ENCODE data around the gene AP5Z1. TPM values are rescaled to one million over a fixed set of nuclear protein-coding genes. Genes with fewer than 3 reads are reported as not detected.

The AP5Z1 gene
- polyA plus RNA-seq, result 37.7 TPM

GRCh38 chr7:4775250-4775847 lies at the start of gene AP5Z1:
AP5Z1 (plus strand) TSS chr7:4775623; CDS start chr7:4775716, 93 bp downstream.
- peak within 1 kb of the TSS; percentile 95 to 100 (median 98) for H3K4me3 Mint-ChIP-seq
- H3K9me3 Mint-ChIP-seq, result no peaks in the 10 kb centered on the region
- H3K4me1 Mint-ChIP-seq, result peaks cover 27 to 35% (median 28%) of the 10 kb centered on the region in 3 donors
- H3K27ac Mint-ChIP-seq, result peak within 1 kb of the TSS; percentile 92 to 99 (median 99)
- H3K36me3 Mint-ChIP-seq, result no peaks in the 10 kb centered on the region
- H3K27me3 Mint-ChIP-seq, result no peaks in the 10 kb centered on the region

GRCh38 chr7:4725850-4726450 lies 49.5 kb upstream of the AP5Z1 start:
- peak overlapping the region; percentile 91 to 95 (median 94) for H3K4me3 Mint-ChIP-seq
- no peaks in the 10 kb centered on the region for H3K27me3 Mint-ChIP-seq
- no peaks in the 10 kb centered on the region for H3K9me3 Mint-ChIP-seq
- peak overlapping the region; percentile 95 to 96 (median 96) for H3K27ac Mint-ChIP-seq
- peaks cover 26 to 42% (median 29%) of the 10 kb centered on the region in 3 donors for H3K4me1 Mint-ChIP-seq
- peaks cover 1% of the 10 kb centered on the region for H3K36me3 Mint-ChIP-seq

GRCh38 chr7:4726566-4726965 lies 48.9 kb upstream of the AP5Z1 start:
- no peaks in the 10 kb centered on the region for H3K9me3 Mint-ChIP-seq
- peak overlapping the region; percentile 69 to 95 (median 88) for H3K4me3 Mint-ChIP-seq
- peak overlapping the region; percentile 71 to 96 (median 95) for H3K27ac Mint-ChIP-seq
- H3K4me1 Mint-ChIP-seq, result peaks cover 25 to 40% (median 29%) of the 10 kb centered on the region in 3 donors
- H3K36me3 Mint-ChIP-seq, result peaks cover 1% of the 10 kb centered on the region
- no peaks in the 10 kb centered on the region for H3K27me3 Mint-ChIP-seq

GRCh38 chr7:4727914-4728705 lies 47.3 kb upstream of the AP5Z1 start:
- no peaks in the 10 kb centered on the region for H3K27me3 Mint-ChIP-seq
- H3K4me3 Mint-ChIP-seq, result peak overlapping the region in 1 of 4 donors; percentile 17
- H3K27ac Mint-ChIP-seq, result no peak overlapping the region
- H3K4me1 Mint-ChIP-seq, result peaks cover 24 to 36% (median 26%) of the 10 kb centered on the region in 3 donors
- H3K36me3 Mint-ChIP-seq, result peaks cover 1% of the 10 kb centered on the region
- no peaks in the 10 kb centered on the region for H3K9me3 Mint-ChIP-seq

- Mint-ChIP-seq H3K27me3 (no peaks in the 10 kb centered on the region), H3K36me3 (no peaks in the 10 kb centered on the region), H3K9me3 (no peaks in the 10 kb centered on the region), H3K4me3 (no peak overlapping the region), H3K27ac (no peak overlapping the region), H3K4me1 (peaks cover 25 to 35% (median 29%) of the 10 kb centered on the region in 3 donors)
Measured at GRCh38 chr7:4729266-4729665, 46.2 kb upstream of the AP5Z1 start.

GRCh38 chr7:4730276-4730675 lies 45.1 kb upstream of the AP5Z1 start:
- no peaks in the 10 kb centered on the region for H3K9me3 Mint-ChIP-seq
- H3K4me3 Mint-ChIP-seq, result no peak overlapping the region
- no peak overlapping the region for H3K27ac Mint-ChIP-seq
- H3K4me1 Mint-ChIP-seq, result peaks cover 15 to 26% (median 19%) of the 10 kb centered on the region in 3 donors
- no peaks in the 10 kb centered on the region for H3K36me3 Mint-ChIP-seq
- no peaks in the 10 kb centered on the region for H3K27me3 Mint-ChIP-seq

GRCh38 chr7:4730971-4731370 lies 44.5 kb upstream of the AP5Z1 start:
- no peaks in the 10 kb centered on the region for H3K9me3 Mint-ChIP-seq
- no peaks in the 10 kb centered on the region for H3K36me3 Mint-ChIP-seq
- H3K4me3 Mint-ChIP-seq, result no peak overlapping the region
- peak overlapping the region in 1 of 3 donors; percentile 23 for H3K27ac Mint-ChIP-seq
- H3K27me3 Mint-ChIP-seq, result no peaks in the 10 kb centered on the region
- peaks cover 11 to 22% (median 12%) of the 10 kb centered on the region in 3 donors for H3K4me1 Mint-ChIP-seq

GRCh38 chr7:4731803-4732202 lies 43.6 kb upstream of the AP5Z1 start:
- H3K27me3 Mint-ChIP-seq, result no peaks in the 10 kb centered on the region
- H3K4me3 Mint-ChIP-seq, result no peak overlapping the region
- H3K4me1 Mint-ChIP-seq, result peaks cover 4 to 16% (median 7%) of the 10 kb centered on the region in 3 donors
- no peaks in the 10 kb centered on the region for H3K36me3 Mint-ChIP-seq
- no peaks in the 10 kb centered on the region for H3K9me3 Mint-ChIP-seq
- no peak overlapping the region for H3K27ac Mint-ChIP-seq

GRCh38 chr7:4733936-4734528 lies 41.4 kb upstream of the AP5Z1 start:
- Mint-ChIP-seq H3K4me3 (no peak overlapping the region), H3K9me3 (no peaks in the 10 kb centered on the region), H3K36me3 (no peaks in the 10 kb centered on the region), H3K27ac (no peak overlapping the region), H3K4me1 (peaks cover 5 to 20% (median 10%) of the 10 kb centered on the region in 3 donors), H3K27me3 (no peaks in the 10 kb centered on the region)

- Mint-ChIP-seq H3K4me1 (peaks cover 12 to 25% (median 17%) of the 10 kb centered on the region in 3 donors), H3K36me3 (no peaks in the 10 kb centered on the region), H3K27me3 (no peaks in the 10 kb centered on the region), H3K4me3 (no peak overlapping the region), H3K9me3 (no peaks in the 10 kb centered on the region), H3K27ac (no peak overlapping the region)
Measured at GRCh38 chr7:4734587-4735345, 40.7 kb upstream of the AP5Z1 start.

GRCh38 chr7:4737300-4737699 lies 38.1 kb upstream of the AP5Z1 start:
- Mint-ChIP-seq H3K27ac (peak overlapping the region in 1 of 3 donors; percentile 44), H3K36me3 (no peaks in the 10 kb centered on the region), H3K27me3 (no peaks in the 10 kb centered on the region), H3K4me1 (peaks cover 18 to 19% (median 19%) of the 10 kb centered on the region in 3 donors), H3K4me3 (no peak overlapping the region), H3K9me3 (no peaks in the 10 kb centered on the region)

- no peak overlapping the region for H3K4me3 Mint-ChIP-seq
- no peaks in the 10 kb centered on the region for H3K9me3 Mint-ChIP-seq
- peaks cover 16 to 17% (median 17%) of the 10 kb centered on the region in 3 donors for H3K4me1 Mint-ChIP-seq
- no peaks in the 10 kb centered on the region for H3K27me3 Mint-ChIP-seq
- H3K36me3 Mint-ChIP-seq, result no peaks in the 10 kb centered on the region
- peak overlapping the region; percentile 27 to 79 (median 53) for H3K27ac Mint-ChIP-seq
Measured at GRCh38 chr7:4738711-4739527, 36.5 kb upstream of the AP5Z1 start.

- H3K27me3 Mint-ChIP-seq, result no peaks in the 10 kb centered on the region
- no peaks in the 10 kb centered on the region for H3K36me3 Mint-ChIP-seq
- peak overlapping the region in 2 of 4 donors; percentile 41 to 48 for H3K4me3 Mint-ChIP-seq
- no peaks in the 10 kb centered on the region for H3K9me3 Mint-ChIP-seq
- peak overlapping the region in 2 of 3 donors; percentile 27 to 79 for H3K27ac Mint-ChIP-seq
- peaks cover 18 to 21% (median 21%) of the 10 kb centered on the region in 3 donors for H3K4me1 Mint-ChIP-seq
Measured at GRCh38 chr7:4739528-4739992, 35.9 kb upstream of the AP5Z1 start.
